NCI-H748 (cell line): ENCODE results near the gene PLIN1.

Experiments used
- DNase-seq: peaks from one replicate; lab custom pipeline; 2025; ENCODE audit not compliant: unreplicated experiment; lab: John Stamatoyannopoulos, UW

PLIN1 gene

GRCh38 chr15:89672221-89673164 is 6.7 kb downstream of the PLIN1 start:
- no peak for DNase-seq

- no peak for DNase-seq
Observed at GRCh38 chr15:89671687-89672086, 7.5 kb downstream of the PLIN1 start.

GRCh38 chr15:89670971-89671560 is 8.1 kb downstream of the PLIN1 start:
- DNase-seq, result no peak

- no peak for DNase-seq
Observed at GRCh38 chr15:89669941-89670340, 9.2 kb downstream of the PLIN1 start.

GRCh38 chr15:89669309-89669865 is 9.8 kb downstream of the PLIN1 start:
- no peak for DNase-seq

- no peak for DNase-seq
Observed at GRCh38 chr15:89668171-89668570, 11.0 kb downstream of the PLIN1 start.

GRCh38 chr15:89667706-89667960 is 11.5 kb downstream of the PLIN1 start:
- no peak for DNase-seq

GRCh38 chr15:89666858-89667705 is 12.1 kb downstream of the PLIN1 start:
- DNase-seq, result no peak

- no peak for DNase-seq
Observed at GRCh38 chr15:89666184-89666857, 12.8 kb downstream of the PLIN1 start.

GRCh38 chr15:89665449-89666181 is 13.6 kb downstream of the PLIN1 start:
- peak; percentile 66 for DNase-seq

GRCh38 chr15:89664441-89665350 is 14.5 kb downstream of the PLIN1 start:
- peak; percentile 69 for DNase-seq

- DNase-seq, result no peak
Observed at GRCh38 chr15:89662893-89663626, 16.1 kb downstream of the PLIN1 start.

- no peak for DNase-seq
Observed at GRCh38 chr15:89660556-89660955, 18.6 kb downstream of the PLIN1 start.

- no peak for DNase-seq
Observed at GRCh38 chr15:89659295-89659694, 19.9 kb downstream of the PLIN1 start.

GRCh38 chr15:89657686-89658200 is 21.4 kb downstream of the PLIN1 start:
- no peak for DNase-seq

GRCh38 chr15:89656116-89656815 is 22.9 kb downstream of the PLIN1 start:
- no peak for DNase-seq
